ENCODE data around the gene SLC35E4. TPM values are rescaled to one million over a fixed set of nuclear protein-coding genes. Genes with fewer than 3 reads are reported as not detected.
"Not testable (repeated sequence)": the region's sequence is repeated elsewhere in the genome, so short reads cannot be mapped to it uniquely, and the experiment has no call there.

SLC35E4 gene
- 6.5 TPM for total RNA-seq

- DNase-seq (ENCODE audit: low spot score in 2 of 2) (peak; percentile 98 to 99), FAIRE-seq (no peak)
Observed at GRCh38 chr22:30635273-30636225, at the start of gene SLC35E4. Gene SLC35E4, plus strand, starts transcription at chr22:30635781. Its CDS starts 670 bp downstream, at chr22:30636451.

- FAIRE-seq (no peak), DNase-seq (ENCODE audit: low spot score in 2 of 2) (no peak)
Observed at GRCh38 chr22:30586414-30586813, 49.2 kb upstream of the SLC35E4 start.

GRCh38 chr22:30591191-30591587 is 44.4 kb upstream of the SLC35E4 start:
- no peak for DNase-seq (ENCODE audit: low spot score in 2 of 2)
- no peak for FAIRE-seq

- FAIRE-seq (peak; percentile 76), DNase-seq (ENCODE audit: low spot score in 2 of 2) (peak; percentile 88 to 95)
Observed at GRCh38 chr22:30591588-30592359, 43.8 kb upstream of the SLC35E4 start, which contains the start of gene PES1. Gene PES1, minus strand, starts transcription at chr22:30591910. Its CDS starts 77 bp downstream, at chr22:30591833.

GRCh38 chr22:30592360-30592713 is 43.2 kb upstream of the SLC35E4 start:
- not testable (repeated sequence) for FAIRE-seq; DNase-seq (ENCODE audit: low spot score in 2 of 2)

GRCh38 chr22:30596199-30596598 is 39.4 kb upstream of the SLC35E4 start:
- DNase-seq (ENCODE audit: low spot score in 2 of 2), result no peak
- no peak for FAIRE-seq

- FAIRE-seq, result no peak
- DNase-seq (ENCODE audit: low spot score in 2 of 2), result no peak
Observed at GRCh38 chr22:30596886-30597285, 38.7 kb upstream of the SLC35E4 start.

GRCh38 chr22:30598986-30599385 is 36.6 kb upstream of the SLC35E4 start:
- DNase-seq (ENCODE audit: low spot score in 2 of 2) (no peak), FAIRE-seq (no peak)

- DNase-seq (ENCODE audit: low spot score in 2 of 2) (no peak), FAIRE-seq (no peak)
Observed at GRCh38 chr22:30600921-30601320, 34.7 kb upstream of the SLC35E4 start.

- no peak for FAIRE-seq
- DNase-seq (ENCODE audit: low spot score in 2 of 2), result no peak
Observed at GRCh38 chr22:30601464-30601863, 34.1 kb upstream of the SLC35E4 start.

GRCh38 chr22:30602049-30602448 is 33.5 kb upstream of the SLC35E4 start:
- no peak for DNase-seq (ENCODE audit: low spot score in 2 of 2)

GRCh38 chr22:30603801-30604200 is 31.8 kb upstream of the SLC35E4 start:
- DNase-seq (ENCODE audit: low spot score in 2 of 2), result no peak
- FAIRE-seq, result no peak

More at GRCh38 chr22:30602049-30602448, 33.5 kb upstream of the SLC35E4 start:
- FAIRE-seq, result no peak

GRCh38 chr22:30604723-30605122 is 30.9 kb upstream of the SLC35E4 start:
- DNase-seq (ENCODE audit: low spot score in 2 of 2) (no peak), FAIRE-seq (no peak)

GRCh38 chr22:30605449-30606110 is 30.0 kb upstream of the SLC35E4 start:
- DNase-seq (ENCODE audit: low spot score in 2 of 2), result peak in 1 of 2 donors; percentile 38
- no peak for FAIRE-seq

GRCh38 chr22:30606455-30607299 is 28.9 kb upstream of the SLC35E4 start, which contains the start of gene TCN2:
Gene TCN2, plus strand, starts transcription at chr22:30607174. Its CDS starts 158 bp downstream, at chr22:30607332.
- FAIRE-seq (no peak), DNase-seq (ENCODE audit: low spot score in 2 of 2) (peak; percentile 72)

GRCh38 chr22:30607300-30607930 is 28.2 kb upstream of the SLC35E4 start:
- FAIRE-seq (no peak), DNase-seq (ENCODE audit: low spot score in 2 of 2) (no peak)

GRCh38 chr22:30607939-30608338 is 27.6 kb upstream of the SLC35E4 start:
- FAIRE-seq (no peak), DNase-seq (ENCODE audit: low spot score in 2 of 2) (no peak)

- peak in 1 of 2 donors; percentile 56 for DNase-seq (ENCODE audit: low spot score in 2 of 2)
- FAIRE-seq, result no peak
Observed at GRCh38 chr22:30609260-30610185, 26.1 kb upstream of the SLC35E4 start.

Data from frontal cortex (tissue), 4 donors.